Uterus (tissue), 2 donors: Measurements from ENCODE around the gene TROAP.

Source experiments
- CTCF ChIP-seq, 4 experiments: fragments of 200-600 bp in 2 of 4; fragments of 450-650 bp in 2 of 4; sonication (generic) in 2 of 4; IDR thresholded peaks; one replicate each; pipeline ENCODE4 v1.5.1; 2016 to 2019; ENCODE audit warnings: antibody characterized with exemption in 4 of 4, mild to moderate bottlenecking in 2 of 4, moderate library complexity in 1 of 4
- POLR2A ChIP-seq, 2 donors: fragments of 450-650 bp; IDR thresholded peaks; one replicate each; pipeline ENCODE4 v1.6.1; 2016; ENCODE audit warnings: antibody characterized with exemption in 2 of 2, mild to moderate bottlenecking in 1 of 2, moderate library complexity in 1 of 2

- no peak for TF ChIP-seq CTCF (IDR thresholded peaks at IDR 0.05)
- TF ChIP-seq POLR2A (IDR thresholded peaks at IDR 0.05) = no peak
Observed at GRCh38 chr12:49352351-49352750, 29.3 kb downstream of the TROAP start.
